ENCODE measurements around the gene PRPF8. TPM values are rescaled to one million over a fixed set of nuclear protein-coding genes. Genes with fewer than 3 reads are reported as not detected.

The PRPF8 gene
- 449 and 459 TPM in 2 replicates for total RNA-seq
- long read RNA-seq, partial matches to known transcripts = 129 of 143 reads
- long read RNA-seq, other reads (novel, unspliced or antisense) = 13 of 143 reads

DNA sequence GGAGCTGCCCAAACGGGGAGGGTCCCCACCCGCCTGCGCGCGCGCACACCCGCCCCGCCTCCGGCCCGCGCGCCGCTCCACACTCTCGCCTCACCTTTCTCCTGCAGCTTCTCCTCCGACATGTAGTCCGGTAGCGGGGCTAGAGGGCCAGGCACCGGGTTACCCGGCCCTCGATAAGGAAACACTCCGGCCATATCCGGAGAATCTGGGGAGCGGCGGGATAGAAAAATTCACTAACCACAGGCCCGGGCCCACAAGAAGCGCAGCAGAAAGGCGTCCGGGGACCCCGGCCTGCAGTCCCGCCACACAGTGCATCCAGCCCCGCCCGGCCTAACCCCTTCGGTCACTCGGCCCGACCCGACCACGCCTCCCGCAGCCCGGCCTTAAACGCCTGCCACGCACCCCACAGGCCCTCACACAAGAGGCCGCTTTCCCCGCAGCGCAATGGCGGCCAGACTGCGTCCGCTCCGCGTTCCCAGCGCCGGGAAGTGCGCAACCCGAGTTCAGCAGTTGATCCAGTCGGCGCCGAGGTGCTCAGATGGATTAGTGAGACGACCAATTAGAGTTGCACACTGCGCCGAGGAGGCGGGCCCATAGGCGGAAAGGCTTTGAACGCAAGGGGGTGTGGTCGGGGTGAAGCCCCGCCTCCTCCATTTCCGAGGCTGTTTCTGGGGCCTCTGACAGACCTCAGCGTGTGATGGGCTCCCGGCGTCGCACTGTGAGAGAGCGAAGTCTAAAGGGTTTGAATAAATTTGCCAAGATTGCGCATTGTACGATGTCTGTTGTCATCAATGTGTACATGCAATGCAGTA, at the start of gene PRPF8:
TSS of gene PRPF8 (minus strand) at position 490 of the 812 bp plus-strand sequence. CDS start at position 194, 296 bp downstream.
- peak; percentile 97 for DNase-seq (ENCODE audit: low read depth, low spot score)
- TF ChIP-seq, protein P1, sequence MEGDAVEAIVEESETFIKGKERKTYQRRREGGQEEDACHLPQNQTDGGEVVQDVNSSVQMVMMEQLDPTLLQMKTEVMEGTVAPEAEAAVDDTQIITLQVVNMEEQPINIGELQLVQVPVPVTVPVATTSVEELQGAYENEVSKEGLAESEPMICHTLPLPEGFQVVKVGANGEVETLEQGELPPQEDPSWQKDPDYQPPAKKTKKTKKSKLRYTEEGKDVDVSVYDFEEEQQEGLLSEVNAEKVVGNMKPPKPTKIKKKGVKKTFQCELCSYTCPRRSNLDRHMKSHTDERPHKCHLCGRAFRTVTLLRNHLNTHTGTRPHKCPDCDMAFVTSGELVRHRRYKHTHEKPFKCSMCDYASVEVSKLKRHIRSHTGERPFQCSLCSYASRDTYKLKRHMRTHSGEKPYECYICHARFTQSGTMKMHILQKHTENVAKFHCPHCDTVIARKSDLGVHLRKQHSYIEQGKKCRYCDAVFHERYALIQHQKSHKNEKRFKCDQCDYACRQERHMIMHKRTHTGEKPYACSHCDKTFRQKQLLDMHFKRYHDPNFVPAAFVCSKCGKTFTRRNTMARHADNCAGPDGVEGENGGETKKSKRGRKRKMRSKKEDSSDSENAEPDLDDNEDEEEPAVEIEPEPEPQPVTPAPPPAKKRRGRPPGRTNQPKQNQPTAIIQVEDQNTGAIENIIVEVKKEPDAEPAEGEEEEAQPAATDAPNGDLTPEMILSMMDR (conservative IDR thresholded peaks at IDR 0.05) = no peak
- peaks cover 30% of the 10 kb centered on the region for H3K4me1 Mint-ChIP-seq
- H3K36me3 Mint-ChIP-seq (ENCODE audit: low read depth) = peaks cover 34% of the 10 kb centered on the region
- peaks cover 2% of the 10 kb centered on the region for H3K9me3 Mint-ChIP-seq
- no peaks in the 10 kb centered on the region for H3K27me3 Mint-ChIP-seq (ENCODE audit: low read depth)
- H3K4me3 Mint-ChIP-seq = peak within 1 kb of the TSS; percentile 98
- peak within 1 kb of the TSS; percentile 91 for H3K27ac Mint-ChIP-seq (ENCODE audit: unreplicated experiment)

DNA sequence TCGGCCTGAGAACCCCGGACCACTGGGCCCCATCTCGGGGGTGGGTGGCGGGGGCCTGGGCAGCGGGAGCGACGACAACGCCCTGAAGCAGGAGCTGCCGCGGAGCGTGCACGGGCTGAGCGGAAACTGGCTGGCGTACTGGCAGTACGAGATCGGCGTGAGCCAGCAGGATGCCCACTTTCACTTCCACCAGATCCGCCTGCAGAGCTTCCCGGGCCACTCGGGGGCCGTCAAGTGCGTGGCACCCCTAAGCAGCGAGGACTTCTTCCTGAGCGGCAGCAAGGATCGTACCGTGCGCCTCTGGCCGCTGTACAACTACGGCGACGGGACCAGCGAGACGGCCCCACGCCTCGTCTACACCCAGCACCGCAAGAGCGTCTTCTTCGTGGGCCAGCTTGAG, 49.1 kb upstream of the PRPF8 start:
- H3K9me3 Mint-ChIP-seq = no peaks in the 10 kb centered on the region

DNA sequence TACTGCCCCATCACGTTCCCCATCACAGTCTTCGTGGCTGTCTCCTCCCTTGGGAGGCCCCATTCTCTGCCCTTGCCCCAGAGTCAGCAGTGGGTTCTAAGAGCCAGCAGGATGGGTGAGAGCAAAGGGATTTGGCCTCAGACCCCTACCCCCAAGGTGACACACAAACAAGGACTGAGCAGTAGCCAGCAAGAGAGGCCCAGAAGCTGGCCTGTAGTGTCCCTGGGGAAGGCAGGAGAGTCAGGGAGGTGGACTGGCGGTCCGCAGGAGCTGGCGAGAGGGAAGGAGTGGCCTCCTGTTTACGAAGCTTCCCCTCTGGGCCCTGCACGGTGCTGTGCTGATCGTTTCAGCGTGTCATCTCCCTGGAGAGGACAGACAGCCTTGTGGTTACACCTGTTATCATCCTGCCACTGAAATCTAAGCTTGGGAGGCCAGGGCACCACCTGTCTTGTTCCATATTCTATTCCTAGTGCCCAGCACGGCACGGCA, 48.2 kb upstream of the PRPF8 start:
- Mint-ChIP-seq H3K4me1 (peaks cover 9% of the 10 kb centered on the region), H3K27ac (ENCODE audit: unreplicated experiment) (no peak overlapping the region), H3K36me3 (ENCODE audit: low read depth) (no peaks in the 10 kb centered on the region), H3K9me3 (no peaks in the 10 kb centered on the region), H3K4me3 (no peak overlapping the region), H3K27me3 (ENCODE audit: low read depth) (no peaks in the 10 kb centered on the region)
- TF ChIP-seq, protein P1 (conservative IDR thresholded peaks at IDR 0.05) = no peak
- no peak for DNase-seq (ENCODE audit: low read depth, low spot score)

More for the DNA sequence above, 49.1 kb upstream of the PRPF8 start:
- H3K4me1 Mint-ChIP-seq = peaks cover 9% of the 10 kb centered on the region
- no peaks in the 10 kb centered on the region for H3K27me3 Mint-ChIP-seq (ENCODE audit: low read depth)
- H3K4me3 Mint-ChIP-seq = no peak overlapping the region
- DNase-seq (ENCODE audit: low read depth, low spot score) = no peak
- H3K36me3 Mint-ChIP-seq (ENCODE audit: low read depth) = no peaks in the 10 kb centered on the region
- no peak overlapping the region for H3K27ac Mint-ChIP-seq (ENCODE audit: unreplicated experiment)
- TF ChIP-seq, protein P1 (conservative IDR thresholded peaks at IDR 0.05) = no peak

DNA sequence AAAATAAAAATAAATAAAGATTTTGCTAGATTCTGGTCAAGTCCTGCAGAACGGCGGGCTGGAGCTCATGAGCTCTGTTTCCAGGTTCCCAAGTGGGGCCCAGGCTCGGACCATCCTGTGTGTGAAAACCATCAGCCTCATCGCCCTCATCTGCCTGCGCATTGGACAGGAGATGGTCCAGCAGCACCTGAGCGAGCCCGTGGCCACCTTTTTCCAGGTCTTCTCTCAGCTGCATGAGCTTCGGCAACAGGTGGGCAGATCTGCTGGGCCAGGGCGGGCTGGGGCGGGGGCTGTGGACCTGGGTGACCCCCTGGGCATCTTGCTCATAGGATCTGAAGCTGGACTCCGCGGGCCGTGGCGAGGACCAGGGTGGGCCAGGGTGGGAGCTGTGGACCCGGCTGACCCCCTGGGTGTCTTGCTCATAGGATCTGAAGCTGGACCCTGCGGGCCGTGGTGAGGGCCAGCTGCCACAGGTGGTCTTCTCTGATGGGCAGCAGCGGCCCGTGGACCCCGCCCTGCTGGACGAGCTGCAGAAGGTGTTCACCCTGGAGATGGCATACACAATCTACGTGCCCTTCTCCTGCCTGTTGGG, 47.7 kb upstream of the PRPF8 start:
- H3K27ac Mint-ChIP-seq (ENCODE audit: unreplicated experiment) = no peak overlapping the region
- no peak overlapping the region for H3K4me3 Mint-ChIP-seq
- H3K9me3 Mint-ChIP-seq = no peaks in the 10 kb centered on the region
- no peak for DNase-seq (ENCODE audit: low read depth, low spot score)
- TF ChIP-seq, protein P1 (conservative IDR thresholded peaks at IDR 0.05) = no peak
- H3K4me1 Mint-ChIP-seq = peaks cover 9% of the 10 kb centered on the region
- H3K27me3 Mint-ChIP-seq (ENCODE audit: low read depth) = no peaks in the 10 kb centered on the region
- H3K36me3 Mint-ChIP-seq (ENCODE audit: low read depth) = no peaks in the 10 kb centered on the region

DNA sequence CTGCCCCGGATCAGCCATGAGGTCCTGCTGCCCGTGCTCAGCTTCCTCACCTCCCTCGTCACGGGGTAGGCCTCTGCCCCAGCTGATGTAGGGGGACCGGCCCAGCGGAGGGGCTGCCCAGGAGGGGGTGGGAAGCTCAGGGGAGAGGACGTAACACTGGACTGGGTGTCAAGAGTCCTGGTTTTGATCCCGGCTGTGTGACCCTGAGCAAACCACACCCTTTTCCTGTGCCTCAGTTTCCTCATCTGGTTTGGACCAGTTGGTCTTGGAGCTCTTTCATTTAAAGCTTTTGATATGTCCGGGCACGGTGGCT, 46.5 kb upstream of the PRPF8 start:
- Mint-ChIP-seq H3K9me3 (no peaks in the 10 kb centered on the region), H3K36me3 (ENCODE audit: low read depth) (no peaks in the 10 kb centered on the region), H3K27ac (ENCODE audit: unreplicated experiment) (no peak overlapping the region), H3K4me1 (no peaks in the 10 kb centered on the region), H3K27me3 (ENCODE audit: low read depth) (no peaks in the 10 kb centered on the region), H3K4me3 (no peak overlapping the region)
- no peak for DNase-seq (ENCODE audit: low read depth, low spot score)
- TF ChIP-seq, protein P1 (conservative IDR thresholded peaks at IDR 0.05) = no peak
